Activated CD4-positive, alpha-beta T cell treated with anti-CD3 and anti-CD28 coated beads, Interleukin-10, Interleukin-2, amounts not matched to agents 100 ng/mL and 50 ng/mL, durations not matched to agents 16 hours and 8 hours (primary cell): Measurements from ENCODE around the gene NUDT13.
"Not testable (repeated sequence)": the region's sequence is repeated elsewhere in the genome, so short reads cannot be mapped to it uniquely, and the experiment has no call there.

Experiments used
- DNase-seq: peaks from one replicate; pipeline ENCODE4 v3.0.0-alpha.2; 2020

The NUDT13 gene

GRCh38 chr10:73106301-73106700 lies 4.0 kb upstream of the NUDT13 start:
- no peak for DNase-seq

DNA sequence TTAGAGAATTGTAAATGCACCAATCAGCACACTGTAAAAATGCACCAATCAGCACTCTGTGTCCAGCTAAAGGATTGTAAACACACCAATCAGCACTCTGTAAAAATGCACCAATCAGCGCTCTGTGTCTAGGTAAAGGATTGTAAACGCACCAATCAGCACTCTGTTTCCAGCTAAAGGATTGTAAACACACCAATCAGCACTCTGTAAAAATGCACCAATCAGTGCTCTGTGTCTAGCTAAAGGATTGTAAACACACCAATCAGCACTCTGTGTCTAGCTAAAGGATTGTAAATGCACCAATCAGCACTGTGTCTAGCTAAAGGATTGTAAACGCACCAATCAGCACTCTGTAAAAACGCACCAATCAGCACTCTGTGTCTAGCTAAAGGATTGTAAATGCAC lies 1.0 kb upstream of the NUDT13 start:
- not testable (repeated sequence) for DNase-seq

GRCh38 chr10:73112032-73112431 lies 1.8 kb downstream of the NUDT13 start:
- DNase-seq: not testable (repeated sequence)

- DNase-seq: no peak
Observed at GRCh38 chr10:73113551-73113950, 3.3 kb downstream of the NUDT13 start.

DNA sequence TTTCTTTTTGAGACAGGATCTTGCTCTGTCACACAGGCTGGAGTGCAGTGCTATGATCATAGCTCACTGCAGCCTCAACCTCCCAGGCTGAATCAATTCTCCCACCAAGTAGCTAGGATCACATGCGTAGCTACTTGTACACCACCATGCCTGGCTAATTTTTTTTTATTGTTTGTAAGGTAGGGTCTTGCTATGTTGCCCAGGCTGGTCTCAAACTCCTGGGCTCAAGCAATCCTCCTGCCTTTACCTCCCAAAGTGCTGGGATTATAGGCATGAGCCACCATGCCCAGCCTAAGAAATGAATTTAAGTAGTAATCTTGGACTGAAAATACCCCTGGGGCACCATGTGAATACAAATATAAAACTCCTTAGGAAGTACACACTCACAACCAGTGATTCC lies 5.8 kb downstream of the NUDT13 start:
- no peak for DNase-seq

- DNase-seq: no peak
Observed at GRCh38 chr10:73117976-73118743, 7.9 kb downstream of the NUDT13 start.

DNA sequence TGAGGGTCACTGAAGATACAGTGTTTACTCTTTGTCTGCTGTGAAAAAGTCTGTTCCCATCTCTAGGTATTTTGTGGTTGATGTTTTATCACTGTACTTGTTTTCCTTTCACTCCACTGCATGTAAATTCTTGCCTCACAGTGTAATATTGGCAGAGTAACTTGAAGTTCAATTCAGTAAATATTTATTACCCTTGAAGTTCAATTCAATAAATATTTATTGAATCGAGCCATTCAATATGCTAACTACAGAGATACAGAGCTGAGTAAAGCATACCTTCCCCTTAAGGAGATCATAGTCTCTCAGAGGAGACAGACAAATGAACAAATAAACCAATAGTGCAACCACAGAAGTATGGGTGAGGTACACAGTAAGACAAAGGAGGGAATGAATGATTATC lies 9.2 kb downstream of the NUDT13 start:
- no peak for DNase-seq

GRCh38 chr10:73119952-73120351 lies 9.7 kb downstream of the NUDT13 start:
- DNase-seq: no peak

GRCh38 chr10:73126343-73126742 lies 16.1 kb downstream of the NUDT13 start:
- no peak for DNase-seq

GRCh38 chr10:73131301-73131700 lies 21.0 kb downstream of the NUDT13 start:
- no peak for DNase-seq

DNA sequence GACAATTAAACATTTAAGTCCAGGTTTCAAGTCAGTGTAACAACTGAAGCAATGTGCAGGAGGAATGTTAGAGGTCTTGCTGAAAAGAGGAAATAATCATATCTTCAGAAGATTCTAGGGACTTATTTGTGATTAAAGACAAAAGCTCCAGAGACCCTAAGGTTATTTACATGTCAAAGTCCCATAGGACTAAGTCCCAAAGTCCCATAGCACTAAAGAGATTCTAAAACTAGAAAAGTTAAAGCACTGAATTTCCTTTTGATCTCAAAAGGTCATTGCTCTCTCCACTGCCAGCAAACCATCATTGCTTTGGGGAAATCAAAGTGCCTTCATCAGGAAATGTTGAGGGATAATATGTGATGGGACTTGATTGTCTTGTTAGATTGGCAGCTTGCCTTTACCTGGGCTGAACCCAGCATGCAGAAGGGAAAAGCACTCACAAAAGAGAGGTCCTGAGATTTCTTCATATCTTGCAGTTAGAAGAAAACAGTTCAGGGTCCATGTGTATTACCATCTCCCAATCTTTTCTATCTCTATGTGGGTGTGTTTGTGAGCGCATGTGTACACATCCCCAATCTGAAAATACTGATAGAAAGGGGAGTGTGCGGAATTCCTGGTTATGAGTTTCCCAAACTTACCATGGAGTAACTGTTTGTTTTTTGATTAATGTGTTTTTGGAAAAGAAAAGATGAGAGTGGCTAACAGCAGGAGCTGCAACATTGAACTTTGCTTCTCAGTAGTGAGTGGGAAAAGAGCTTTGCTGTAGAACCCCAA lies 21.8 kb downstream of the NUDT13 start:
- no peak for DNase-seq

DNA sequence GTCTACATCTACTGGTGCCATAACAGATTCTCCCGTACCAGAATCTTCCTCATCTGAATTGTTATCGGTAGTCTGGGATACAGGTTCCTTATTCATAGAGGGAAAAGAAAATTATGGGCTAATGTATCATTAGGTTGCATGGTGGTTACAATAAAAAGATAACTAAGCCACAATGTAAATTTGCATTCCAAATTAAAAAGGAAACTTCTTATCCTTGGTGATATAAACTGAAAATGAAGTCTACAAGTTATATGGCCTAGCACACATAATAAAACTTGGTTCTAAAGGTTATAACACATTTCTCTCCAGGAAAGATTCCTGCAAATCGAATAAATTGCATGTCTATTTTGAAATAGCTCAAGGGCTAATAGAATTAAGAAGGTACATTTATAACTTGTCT lies 24.5 kb downstream of the NUDT13 start:
- DNase-seq: no peak

- DNase-seq: no peak
Observed at GRCh38 chr10:73136627-73137026, 26.4 kb downstream of the NUDT13 start.

DNA sequence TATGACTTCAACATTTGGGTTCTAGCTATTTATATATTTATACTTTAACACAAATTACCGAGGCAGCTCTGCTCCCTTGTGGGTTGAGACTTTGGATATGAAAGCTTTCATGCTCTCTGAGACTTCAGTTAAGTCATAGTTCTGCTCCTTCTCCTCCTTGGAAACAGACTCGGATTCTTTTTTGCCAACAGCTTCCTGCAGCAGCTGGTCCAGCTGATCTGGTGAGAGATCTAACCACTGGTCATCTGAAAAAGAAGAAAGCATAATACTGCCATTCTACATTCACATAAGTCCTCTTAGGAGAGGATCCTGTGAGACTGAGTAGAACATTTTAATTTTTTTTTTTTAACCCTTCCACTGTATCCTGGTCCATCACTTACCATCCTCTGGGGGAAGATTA lies 29.0 kb downstream of the NUDT13 start:
- no peak for DNase-seq

DNA sequence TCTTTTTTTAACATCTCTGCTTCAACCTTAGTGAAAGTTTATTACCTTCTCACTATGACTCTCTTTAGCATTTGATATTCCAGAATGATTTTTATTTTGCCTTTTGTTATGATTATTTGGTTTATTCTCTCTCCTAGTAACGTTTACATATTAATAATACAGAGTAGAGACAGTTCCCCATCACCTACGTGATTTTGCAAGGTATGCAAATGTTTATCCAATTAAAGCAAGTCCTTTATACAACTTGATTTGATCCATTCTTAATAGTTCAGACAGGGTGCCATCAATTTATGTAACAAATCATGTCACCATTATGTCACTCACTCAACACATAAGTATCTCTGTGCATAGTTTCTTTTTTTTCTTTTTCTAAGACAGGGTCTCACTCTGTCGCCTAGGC lies 31.3 kb downstream of the NUDT13 start:
- DNase-seq: no peak

GRCh38 chr10:73150633-73151413 lies 40.6 kb downstream of the NUDT13 start:
- not testable (repeated sequence) for DNase-seq

GRCh38 chr10:73152009-73152408 lies 41.8 kb downstream of the NUDT13 start:
- DNase-seq: no peak

DNA sequence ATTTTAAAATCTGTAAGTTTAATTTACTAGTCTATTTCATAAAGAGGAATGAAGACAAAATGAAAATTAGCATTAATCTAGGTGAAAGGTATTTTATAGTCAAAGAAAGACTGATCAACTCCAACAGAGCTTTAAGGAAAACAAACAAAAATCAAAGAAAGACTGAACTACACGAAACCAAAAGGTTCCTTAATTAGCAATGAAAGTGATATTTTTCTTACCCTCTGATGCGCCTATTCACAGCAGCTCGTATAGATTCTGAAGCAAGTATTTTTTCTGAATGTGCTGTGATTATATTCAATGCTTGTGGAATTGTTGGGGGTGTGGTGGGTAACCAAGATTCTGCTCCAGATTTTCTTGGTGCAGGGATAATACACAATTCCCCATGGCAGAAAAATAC lies 45.8 kb downstream of the NUDT13 start:
- DNase-seq: no peak

GRCh38 chr10:73159038-73159648 lies 48.9 kb downstream of the NUDT13 start:
- DNase-seq: peak; percentile 62

- DNase-seq: no peak
Observed at GRCh38 chr10:73161079-73161478, 50.8 kb downstream of the NUDT13 start.

GRCh38 chr10:73161662-73162061 lies 51.4 kb downstream of the NUDT13 start:
- no peak for DNase-seq

DNA sequence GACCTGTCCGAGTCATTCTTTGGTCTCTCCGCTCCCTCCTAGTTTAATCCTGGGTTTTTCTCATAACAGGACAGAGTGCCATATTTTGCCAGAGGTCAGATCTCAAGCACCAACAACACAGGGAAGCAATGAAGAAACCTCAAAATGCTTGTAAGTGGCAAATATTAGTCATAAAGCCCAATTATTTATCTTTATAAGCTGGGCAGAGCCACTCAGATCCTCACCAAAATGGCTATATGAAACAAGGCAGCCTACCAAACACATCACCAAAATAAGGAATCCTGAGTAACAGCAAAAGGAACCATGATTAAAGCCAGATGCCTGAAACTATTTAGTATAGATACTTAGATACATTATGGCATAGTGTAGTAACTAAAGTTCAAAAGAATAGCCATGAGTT lies 52.8 kb downstream of the NUDT13 start:
- no peak for DNase-seq

GRCh38 chr10:73166972-73167371 lies 56.7 kb downstream of the NUDT13 start:
- DNase-seq: no peak
